Measurements from ENCODE around the gene PPP2CA.

DNA sequence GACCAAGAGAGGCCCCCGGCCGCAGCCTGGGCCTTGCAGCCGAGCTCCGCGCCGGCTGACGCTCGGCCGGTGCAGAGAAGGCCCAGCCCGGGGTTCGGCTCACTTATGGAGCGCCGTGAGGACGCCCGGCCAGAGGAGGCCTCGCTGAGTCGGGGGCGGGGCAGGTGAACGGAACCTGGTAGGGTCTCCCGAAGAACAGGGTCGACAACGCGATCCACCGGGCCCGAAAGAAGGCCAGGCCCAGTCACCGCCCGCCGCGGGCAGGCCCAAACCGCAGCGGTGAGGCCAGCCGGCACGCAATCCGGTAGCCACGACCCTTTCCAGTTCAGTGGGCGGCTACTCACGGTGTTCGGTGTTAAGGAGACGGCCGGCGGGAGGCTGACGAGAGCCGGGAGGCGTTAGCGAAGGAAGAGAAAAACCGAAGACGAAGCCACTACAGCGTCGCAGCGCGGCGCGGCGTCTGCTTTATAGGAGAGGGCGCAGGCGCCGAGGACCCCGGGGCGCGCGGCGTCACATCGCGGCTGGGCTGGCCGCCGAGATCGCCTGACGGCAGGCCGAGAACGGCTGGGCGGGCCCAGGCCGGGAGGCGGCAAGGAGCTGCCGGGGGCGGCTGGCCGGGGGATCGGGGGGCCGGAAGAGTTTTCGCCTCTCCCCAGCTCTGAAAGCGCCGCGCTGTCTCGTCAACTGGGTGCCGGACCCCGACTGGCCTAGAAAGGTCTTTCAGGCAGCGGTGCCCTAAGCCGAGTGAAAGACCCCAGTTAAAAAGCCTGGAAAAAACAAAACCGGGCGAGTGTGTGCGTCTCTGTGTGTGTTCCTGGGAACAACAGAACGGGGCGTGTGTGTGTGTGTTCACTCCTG is 49.1 kb downstream of the PPP2CA start, which contains the start of gene SKP1:
- TF ChIP-seq, protein P1, sequence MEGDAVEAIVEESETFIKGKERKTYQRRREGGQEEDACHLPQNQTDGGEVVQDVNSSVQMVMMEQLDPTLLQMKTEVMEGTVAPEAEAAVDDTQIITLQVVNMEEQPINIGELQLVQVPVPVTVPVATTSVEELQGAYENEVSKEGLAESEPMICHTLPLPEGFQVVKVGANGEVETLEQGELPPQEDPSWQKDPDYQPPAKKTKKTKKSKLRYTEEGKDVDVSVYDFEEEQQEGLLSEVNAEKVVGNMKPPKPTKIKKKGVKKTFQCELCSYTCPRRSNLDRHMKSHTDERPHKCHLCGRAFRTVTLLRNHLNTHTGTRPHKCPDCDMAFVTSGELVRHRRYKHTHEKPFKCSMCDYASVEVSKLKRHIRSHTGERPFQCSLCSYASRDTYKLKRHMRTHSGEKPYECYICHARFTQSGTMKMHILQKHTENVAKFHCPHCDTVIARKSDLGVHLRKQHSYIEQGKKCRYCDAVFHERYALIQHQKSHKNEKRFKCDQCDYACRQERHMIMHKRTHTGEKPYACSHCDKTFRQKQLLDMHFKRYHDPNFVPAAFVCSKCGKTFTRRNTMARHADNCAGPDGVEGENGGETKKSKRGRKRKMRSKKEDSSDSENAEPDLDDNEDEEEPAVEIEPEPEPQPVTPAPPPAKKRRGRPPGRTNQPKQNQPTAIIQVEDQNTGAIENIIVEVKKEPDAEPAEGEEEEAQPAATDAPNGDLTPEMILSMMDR (conservative IDR thresholded peaks at IDR 0.05) = no peak
- TF ChIP-seq ZFX (IDR thresholded peaks at IDR 0.05) = peak; percentile 100
